Measurements from ENCODE around the gene PTPRK. TPM values are rescaled to one million over a fixed set of nuclear protein-coding genes. Genes with fewer than 3 reads are reported as not detected.

PTPRK gene
- total RNA-seq, 1 experiment from 2014 or later: 34.2 TPM

- ChIA-PET RAD21 (ENCODE audit: low non-redundant PET in 1 of 2, low total read pairs in 2 of 2, uncharacterized antibody in 2 of 2, unreplicated experiment in 2 of 2) (no interaction called here), POLR2A (no interaction called here), CTCF (no interaction called here)
- Histone ChIP-seq H3K4me3 (replicated peaks in 1 of 2; ENCODE audit: low read depth in 1 of 2, low read length in 2 of 2) (no peak overlapping the region), H3K4me2 (ENCODE audit: low read length) (no peak overlapping the region), H3K36me3 (ENCODE audit: control insufficient read depth in 1 of 2, insufficient read depth in 2 of 2, low read length in 2 of 2) (no peaks in the 10 kb centered on the region), H3K9me2 (ENCODE audit: insufficient read depth) (no peaks in the 10 kb centered on the region), H3K79me2 (ENCODE audit: insufficient read depth, low read length) (no peaks in the 10 kb centered on the region), H3K9ac (ENCODE audit: low read length) (no peak overlapping the region), H4K20me1 (ENCODE audit: insufficient read depth) (no peaks in the 10 kb centered on the region), H3K27me3 (ENCODE audit: insufficient read depth, low read length) (no peaks in the 10 kb centered on the region), H3K4me1 (ENCODE audit: control insufficient read depth in 1 of 2, insufficient read depth in 2 of 2, low read length in 2 of 2) (no peaks in the 10 kb centered on the region), H3K27ac (ENCODE audit: low read depth, low read length) (no peak overlapping the region), H3K9me3 (ENCODE audit: control insufficient read depth in 1 of 2, insufficient read depth in 1 of 2, low read depth in 1 of 2, low read length in 2 of 2) (no peaks in the 10 kb centered on the region), H2AFZ (ENCODE audit: low read depth, low read length, poor library complexity, severe bottlenecking) (no peak overlapping the region)
- ATAC-seq (no peak), DNase-seq (ENCODE audit: low read depth, low spot score) (no peak)
- intact Hi-C loops (cut with micrococcal nuclease): no loop called here
- TF ChIP-seq CEBPB (IDR thresholded peaks at IDR 0.05; ENCODE audit: low read depth) (no peak), EZH2 (IDR thresholded peaks at IDR 0.05) (no peak), ATF3 (IDR thresholded peaks at IDR 0.05) (no peak), FOSL1 (IDR thresholded peaks at IDR 0.05; ENCODE audit: low read depth) (no peak), ZNF274 (IDR thresholded peaks at IDR 0.05; ENCODE audit: low read depth, low read length) (no peak), POLR2A (IDR thresholded peaks at IDR 0.05; ENCODE audit: borderline replicate concordance, extremely low read depth, insufficient read depth, insufficient read length) (no peak), REST (IDR thresholded peaks at IDR 0.05; ENCODE audit: low read depth) (no peak), JUND (IDR thresholded peaks at IDR 0.05) (no peak), EGR1 (IDR thresholded peaks at IDR 0.05; ENCODE audit: low read depth) (no peak), MAX (IDR thresholded peaks at IDR 0.05) (no peak), RAD21 (IDR thresholded peaks at IDR 0.05; ENCODE audit: low read depth) (no peak), CBX3 (IDR thresholded peaks at IDR 0.05; ENCODE audit: low read depth) (no peak), POLR2AphosphoS5 (IDR thresholded peaks at IDR 0.05; ENCODE audit: low read depth, low read length) (no peak), SIN3A (IDR thresholded peaks at IDR 0.05; ENCODE audit: low read depth) (no peak), ELF1 (IDR thresholded peaks at IDR 0.05; ENCODE audit: borderline replicate concordance, low read depth) (no peak), SP1 (IDR thresholded peaks at IDR 0.05; ENCODE audit: low read depth) (no peak)
- no TSS peak for BruUV-seq (replicated peaks)
Observed at GRCh38 chr6:128161263-128161662, 359.1 kb downstream of the PTPRK start.
